Nephron (organoid): Measurements from ENCODE around the gene AAMP.
"Not testable (repeated sequence)": the region's sequence is repeated elsewhere in the genome, so short reads cannot be mapped to it uniquely, and the experiment has no call there.

ENCODE experiments used
- H3K27ac Mint-ChIP-seq, 3 experiments: 2 replicates each; pipeline ENCODE4 v1.8.0; 2020; ENCODE audit warnings: mixed read lengths in 3 of 3, mild to moderate bottlenecking in 2 of 3, moderate library complexity in 1 of 3
- H3K27me3 Mint-ChIP-seq: 2 replicates; pipeline ENCODE4 v1.8.0; 2021; ENCODE audit warnings: low read depth, mild to moderate bottlenecking, moderate library complexity, mixed read lengths
- H3K36me3 Mint-ChIP-seq: 2 replicates; pipeline ENCODE4 v1.8.0; 2020; ENCODE audit warnings: low read depth, mixed read lengths
- H3K4me1 Mint-ChIP-seq: 2 replicates; pipeline ENCODE4 v1.8.0; 2020; ENCODE audit warnings: mixed read lengths
- H3K4me3 Mint-ChIP-seq, 3 experiments: 2 replicates each; pipeline ENCODE4 v1.8.0; 2020; ENCODE audit warnings: mild to moderate bottlenecking in 3 of 3, mixed read lengths in 3 of 3, moderate library complexity in 2 of 3
- H3K9me3 Mint-ChIP-seq: 2 replicates; pipeline ENCODE4 v1.8.0; 2020; ENCODE audit warnings: mixed read lengths
- TF ChIP-seq, protein P1 (sequence below), 3 experiments: fragments of 200-600 bp; sonication (generic); IDR thresholded peaks; one replicate each; pipeline ENCODE4 v1.5.0; 2021; ENCODE audit warnings: antibody characterized with exemption in 3 of 3; ENCODE audit not compliant: unreplicated experiment in 3 of 3

Gene AAMP

DNA sequence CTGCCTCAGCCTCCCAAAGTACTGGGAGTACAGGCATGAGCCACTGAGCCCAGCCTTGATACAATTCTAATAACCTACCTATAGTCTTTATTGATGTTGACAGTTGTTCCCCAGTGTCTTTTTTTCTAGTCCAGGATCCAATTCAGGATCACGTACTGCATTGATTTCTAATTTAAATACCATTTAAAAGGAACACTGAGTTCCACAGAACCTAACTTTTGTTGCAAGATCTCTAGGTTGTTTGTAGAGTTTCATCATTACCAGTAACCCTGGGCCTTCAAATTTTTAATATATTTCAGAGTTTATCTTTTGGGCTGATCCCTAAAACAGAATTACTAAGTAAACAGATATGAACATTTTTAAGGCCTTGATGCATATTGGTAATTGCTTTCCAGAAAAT lies 43.4 kb upstream of the AAMP start:
- Mint-ChIP-seq H3K27ac (peak overlapping the region; percentile 46 to 50 (median 48)), H3K9me3 (no peaks in the 10 kb centered on the region), H3K4me1 (peaks cover 31% of the 10 kb centered on the region), H3K36me3 (no peaks in the 10 kb centered on the region), H3K4me3 (no peak overlapping the region), H3K27me3 (no peaks in the 10 kb centered on the region)
- TF ChIP-seq, protein P1, sequence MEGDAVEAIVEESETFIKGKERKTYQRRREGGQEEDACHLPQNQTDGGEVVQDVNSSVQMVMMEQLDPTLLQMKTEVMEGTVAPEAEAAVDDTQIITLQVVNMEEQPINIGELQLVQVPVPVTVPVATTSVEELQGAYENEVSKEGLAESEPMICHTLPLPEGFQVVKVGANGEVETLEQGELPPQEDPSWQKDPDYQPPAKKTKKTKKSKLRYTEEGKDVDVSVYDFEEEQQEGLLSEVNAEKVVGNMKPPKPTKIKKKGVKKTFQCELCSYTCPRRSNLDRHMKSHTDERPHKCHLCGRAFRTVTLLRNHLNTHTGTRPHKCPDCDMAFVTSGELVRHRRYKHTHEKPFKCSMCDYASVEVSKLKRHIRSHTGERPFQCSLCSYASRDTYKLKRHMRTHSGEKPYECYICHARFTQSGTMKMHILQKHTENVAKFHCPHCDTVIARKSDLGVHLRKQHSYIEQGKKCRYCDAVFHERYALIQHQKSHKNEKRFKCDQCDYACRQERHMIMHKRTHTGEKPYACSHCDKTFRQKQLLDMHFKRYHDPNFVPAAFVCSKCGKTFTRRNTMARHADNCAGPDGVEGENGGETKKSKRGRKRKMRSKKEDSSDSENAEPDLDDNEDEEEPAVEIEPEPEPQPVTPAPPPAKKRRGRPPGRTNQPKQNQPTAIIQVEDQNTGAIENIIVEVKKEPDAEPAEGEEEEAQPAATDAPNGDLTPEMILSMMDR (IDR thresholded peaks at IDR 0.05; ENCODE audit: unreplicated experiment in 3 of 3), result no peak

DNA sequence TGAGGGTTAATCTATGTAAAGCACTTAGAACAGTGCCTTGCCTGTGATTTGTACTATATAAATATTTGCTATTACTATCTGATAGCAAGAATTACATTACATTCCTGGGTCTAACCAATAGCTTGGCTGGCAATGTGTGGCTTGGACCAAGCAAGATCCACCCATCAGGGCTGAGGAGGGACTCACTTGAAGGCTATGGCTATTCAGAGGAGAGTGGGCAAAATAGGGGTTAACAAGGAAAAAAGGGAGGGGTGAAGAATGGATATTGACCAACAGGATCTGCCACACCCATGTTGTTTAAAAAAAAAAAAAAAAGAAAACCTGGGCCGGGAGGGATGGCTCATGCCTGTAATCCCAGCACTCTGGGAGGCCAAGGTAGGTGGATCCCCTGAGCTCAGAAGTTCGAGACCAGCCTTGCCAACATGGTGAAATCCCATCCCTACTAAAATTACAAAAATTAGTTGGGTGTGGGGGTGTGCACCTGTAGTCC lies 42.4 kb upstream of the AAMP start:
- H3K9me3 Mint-ChIP-seq, result no peaks in the 10 kb centered on the region
- peaks cover 31% of the 10 kb centered on the region for H3K4me1 Mint-ChIP-seq
- no peaks in the 10 kb centered on the region for H3K36me3 Mint-ChIP-seq
- TF ChIP-seq, protein P1 (IDR thresholded peaks at IDR 0.05; ENCODE audit: unreplicated experiment in 3 of 3), result no peak
- no peak overlapping the region for H3K4me3 Mint-ChIP-seq
- H3K27ac Mint-ChIP-seq, result peak overlapping the region; percentile 96 to 99 (median 99)
- H3K27me3 Mint-ChIP-seq, result no peaks in the 10 kb centered on the region

DNA sequence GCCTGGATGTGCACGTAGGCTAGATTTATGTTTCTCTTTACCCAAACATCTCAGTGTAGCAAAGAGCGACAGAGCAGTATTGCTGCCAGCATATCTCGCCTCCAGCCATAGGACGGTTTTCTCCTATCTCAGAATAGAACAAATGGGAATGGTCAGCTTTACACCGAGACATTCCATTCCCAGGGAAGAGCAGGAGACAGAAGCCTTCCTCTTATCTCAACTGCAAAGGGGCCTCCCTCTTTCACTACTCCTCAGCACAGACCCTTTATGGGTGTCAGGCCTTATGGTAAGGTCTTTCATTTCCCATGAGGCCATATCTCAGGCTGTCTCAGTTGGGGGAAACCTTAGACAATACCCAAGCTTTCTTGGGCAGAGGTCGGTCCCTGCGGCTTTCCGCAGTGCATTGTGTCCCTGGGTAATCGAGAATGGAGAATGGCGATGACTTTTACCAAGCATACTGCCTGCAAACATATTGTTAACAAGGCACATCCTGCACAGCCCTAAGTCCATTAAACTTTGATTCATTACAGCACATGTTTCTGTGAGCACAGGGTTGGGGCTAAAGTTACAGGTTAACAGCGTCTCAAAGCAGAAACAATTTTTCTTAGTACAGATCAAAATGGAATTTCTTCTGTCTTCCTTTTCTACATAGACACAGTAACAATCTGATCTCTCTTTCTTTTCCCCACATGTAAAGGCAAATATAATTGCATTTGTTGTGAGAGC lies 41.8 kb upstream of the AAMP start:
- peaks cover 30% of the 10 kb centered on the region for H3K4me1 Mint-ChIP-seq
- H3K9me3 Mint-ChIP-seq, H3K27me3 Mint-ChIP-seq, H3K36me3 Mint-ChIP-seq: not testable (repeated sequence)
- H3K27ac Mint-ChIP-seq, result peak overlapping the region; percentile 96 to 99 (median 99)
- H3K4me3 Mint-ChIP-seq, result peak overlapping the region in 1 of 3 experiments; percentile 15

DNA sequence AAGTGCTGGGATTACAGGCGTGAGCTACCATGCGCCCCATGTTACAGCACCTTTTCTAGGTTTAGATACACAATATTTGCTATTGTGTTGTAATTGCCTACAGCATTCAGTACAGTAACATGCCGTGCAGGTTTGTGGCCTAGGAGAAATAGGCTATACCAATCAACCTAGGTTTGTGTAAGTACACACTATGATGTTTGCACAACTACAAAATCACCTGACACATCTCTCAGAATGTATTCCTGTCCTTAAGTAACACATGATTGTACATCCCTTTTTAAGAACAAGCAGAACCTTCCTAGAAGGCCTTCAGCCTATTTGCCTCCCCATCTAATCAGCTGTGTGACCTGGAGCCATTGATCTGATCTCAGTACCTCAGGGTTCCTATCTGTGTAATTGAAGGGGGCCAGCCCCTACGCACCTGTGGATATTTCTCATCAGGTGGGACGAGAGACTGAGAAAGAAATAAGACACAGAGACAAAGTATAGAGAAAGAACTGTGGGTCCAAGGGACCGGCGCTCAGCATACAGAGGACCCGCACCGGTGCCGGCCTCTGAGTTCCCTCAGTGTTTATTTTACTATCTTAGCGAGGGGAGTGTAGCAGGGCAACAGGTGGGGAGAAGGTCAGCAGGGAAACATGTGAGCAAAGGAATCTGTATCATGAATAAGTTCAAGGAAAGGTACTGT lies 41.1 kb upstream of the AAMP start:
- Mint-ChIP-seq H3K27ac (peak overlapping the region; percentile 96 to 99 (median 99)), H3K9me3 (no peaks in the 10 kb centered on the region), H3K4me1 (peaks cover 26% of the 10 kb centered on the region), H3K36me3 (no peaks in the 10 kb centered on the region), H3K4me3 (peak overlapping the region in 1 of 3 experiments; percentile 15), H3K27me3 (no peaks in the 10 kb centered on the region)
- TF ChIP-seq, protein P1 (IDR thresholded peaks at IDR 0.05; ENCODE audit: unreplicated experiment in 3 of 3), result no peak

DNA sequence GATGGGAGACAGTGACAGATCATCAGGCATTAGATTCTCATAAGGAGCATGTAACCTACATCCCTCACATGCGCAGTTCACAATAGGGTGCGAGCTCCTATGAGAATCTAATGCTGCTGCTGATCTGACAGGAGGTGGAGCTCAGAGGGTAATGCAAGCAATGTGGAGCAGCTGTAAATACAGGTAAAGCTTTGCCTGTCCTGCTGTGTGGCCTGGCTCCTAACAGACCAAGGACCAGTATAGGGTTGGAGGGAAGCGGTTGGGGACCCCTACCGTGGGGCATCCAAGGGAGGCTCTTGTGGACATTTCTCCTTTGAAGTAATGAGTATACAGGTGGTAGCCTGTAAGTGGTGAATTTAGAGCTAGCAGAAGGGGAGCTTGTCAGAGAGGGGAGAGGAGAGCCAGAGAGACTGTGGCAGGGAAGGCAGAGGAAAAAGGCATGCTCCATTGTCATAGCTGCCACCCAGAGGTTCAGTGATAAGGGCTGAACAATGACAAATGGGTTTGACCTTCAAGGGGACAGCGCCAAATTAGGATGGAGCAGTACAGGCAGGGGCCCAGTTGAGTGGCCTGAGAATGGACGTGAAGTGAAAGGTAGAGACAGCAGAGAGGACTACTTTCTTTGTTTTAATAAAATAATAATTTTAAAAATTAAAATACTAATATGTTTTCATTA lies 37.6 kb upstream of the AAMP start:
- Mint-ChIP-seq H3K27me3 (no peaks in the 10 kb centered on the region), H3K9me3 (no peaks in the 10 kb centered on the region), H3K27ac (no peak overlapping the region), H3K36me3 (no peaks in the 10 kb centered on the region), H3K4me3 (no peak overlapping the region), H3K4me1 (peaks cover 17% of the 10 kb centered on the region)
- TF ChIP-seq, protein P1 (IDR thresholded peaks at IDR 0.05; ENCODE audit: unreplicated experiment in 3 of 3), result no peak

DNA sequence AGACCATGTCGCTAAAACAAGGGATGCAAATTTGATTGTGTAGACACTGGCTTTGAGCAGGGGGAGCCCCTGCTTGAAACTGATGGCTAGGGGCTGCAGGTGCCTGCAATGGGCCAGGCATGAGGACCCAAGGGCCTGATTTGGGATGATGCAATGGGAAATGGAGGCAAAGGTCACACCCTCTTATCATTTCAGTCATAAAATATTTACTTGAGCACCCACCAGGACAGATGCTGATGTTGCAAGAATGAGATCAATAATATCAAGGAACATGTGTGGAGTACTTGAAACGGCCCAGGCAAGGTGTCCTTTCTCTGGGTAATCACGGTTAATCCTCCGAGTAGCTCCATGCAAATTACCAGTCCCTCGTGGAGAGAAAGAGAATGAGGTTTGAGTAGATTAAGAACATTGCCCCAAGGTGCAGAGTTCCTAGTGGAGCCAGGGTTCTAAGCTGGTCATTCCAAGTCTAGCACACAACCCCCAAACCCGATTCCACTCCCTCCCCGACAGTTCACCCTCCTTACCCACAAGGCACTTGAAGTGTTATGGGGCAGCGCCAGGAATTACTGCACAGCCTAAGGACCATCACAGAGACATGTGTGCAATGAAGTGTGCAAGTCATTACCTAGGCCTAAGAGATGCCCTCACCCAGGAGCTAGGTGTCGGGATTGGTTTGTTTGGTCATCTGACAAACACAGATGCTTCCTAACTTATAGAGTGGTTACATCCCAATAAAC lies 36.4 kb upstream of the AAMP start:
- peak overlapping the region in 1 of 3 experiments; percentile 67 for H3K27ac Mint-ChIP-seq
- TF ChIP-seq, protein P1 (IDR thresholded peaks at IDR 0.05; ENCODE audit: unreplicated experiment in 3 of 3), result no peak
- H3K4me1 Mint-ChIP-seq, result peaks cover 6% of the 10 kb centered on the region
- H3K9me3 Mint-ChIP-seq, result no peaks in the 10 kb centered on the region
- no peaks in the 10 kb centered on the region for H3K27me3 Mint-ChIP-seq
- no peaks in the 10 kb centered on the region for H3K36me3 Mint-ChIP-seq
- H3K4me3 Mint-ChIP-seq, result no peak overlapping the region
